ENCODE results near the gene ADORA2B. TPM values are rescaled to one million over a fixed set of nuclear protein-coding genes. Genes with fewer than 3 reads are reported as not detected.

ADORA2B gene
- total and polyA plus RNA-seq, 2 of the 4 experiments (the other 2 are of a cell fraction), result 5.2 to 5.5 TPM

GRCh38 chr17:15952916-15953790 is 8.2 kb downstream of the ADORA2B start:
- Histone ChIP-seq H3K36me3 (ENCODE audit: control insufficient read depth, insufficient read depth, low read length) (0 out of 2 replicates have a peak, but pooled peaks cover 2% of the 10 kb centered on the region), H4K5ac (ENCODE audit: low read depth, low read length) (no peak overlapping the region; the same call in 1 of the 2 replicates), H2BK15ac (ENCODE audit: low read depth, low read length) (no peak overlapping the region), H3K4ac (ENCODE audit: low read depth, low read length) (peak overlapping the region; percentile 70; the same call in 1 of the 2 replicates), H3K9me1 (ENCODE audit: insufficient read depth, low read length) (peaks cover 3% of the 10 kb centered on the region), H2AFZ (replicated peaks; ENCODE audit: low read length, poor library complexity) (no peak overlapping the region), H2BK20ac (ENCODE audit: low read depth, low read length) (no peak overlapping the region; the same call in 1 of the 2 replicates), H3K4me2 (ENCODE audit: low read depth, low read length) (no peak overlapping the region), H2BK120ac (ENCODE audit: low read depth, low read length) (peak overlapping the region; percentile 4; the same call in 1 of the 2 replicates), H3K4me3 (ENCODE audit: insufficient read depth, low read depth, low read length) (no peak overlapping the region), H3K23ac (ENCODE audit: low read depth, low read length) (no peak overlapping the region), H3K27ac (ENCODE audit: insufficient read depth, low read length) (no peak overlapping the region), H4K8ac (ENCODE audit: low read depth in 2 of 2, low read length in 2 of 2) (no peak overlapping the region), H3K56ac (ENCODE audit: extremely low read depth, insufficient read depth, low read length) (no peak overlapping the region), H3K14ac (replicated peaks; ENCODE audit: low read depth, low read length) (no peak overlapping the region; the same call in 1 of the 2 replicates), H4K20me1 (ENCODE audit: insufficient read depth, low read length) (no peaks in the 10 kb centered on the region), H3K4me1 (ENCODE audit: control insufficient read depth, insufficient read depth, low read length) (peaks cover 6% of the 10 kb centered on the region), H2BK5ac (ENCODE audit: low read depth, low read length, poor library complexity, severe bottlenecking) (no peak overlapping the region), H4K91ac (ENCODE audit: insufficient read depth, low read depth, low read length) (peak overlapping the region; percentile 19; the same call in 1 of the 2 replicates), H2AK5ac (ENCODE audit: low read depth, low read length) (peak overlapping the region; percentile 89; the same call in 1 of the 2 replicates), H3K18ac (ENCODE audit: low read depth, low read length) (no peak overlapping the region), H3K9ac (ENCODE audit: low read depth, low read length) (no peak overlapping the region), H3K9me3 (ENCODE audit: control insufficient read depth, insufficient read depth, low read length) (no peaks in the 10 kb centered on the region), H2AK9ac (replicated peaks; ENCODE audit: low read depth, low read length, poor library complexity) (no peak overlapping the region), H3K27me3 (ENCODE audit: control insufficient read depth, insufficient read depth, low read length) (no peaks in the 10 kb centered on the region), H3K79me1 (ENCODE audit: low read depth in 1 of 2, low read length in 2 of 2) (peaks cover 18 to 33% of the 10 kb centered on the region in 2 experiments; a peak in 3 of 4 replicates)
- POLR2A ChIA-PET (ENCODE audit: unreplicated experiment), result no interaction called here
- CTCF ChIA-PET, result interaction anchor here (0.6 kb wide), 1 partner anchor 75 kb away, joined by 3 read pairs; no protein-coding TSS in a partner anchor
- in situ Hi-C loops (cut with MboI; ENCODE audit: low sequenced_read_pairs), result loop anchor here (25.0 kb wide), 1 partner anchor 691 kb away; the partner anchor contains the start of gene PMP22
- dilution Hi-C loops (cut with HindIII; ENCODE audit: low sequenced_read_pairs, unreplicated experiment), result no loop called here
- 100% methylated on average over 5 of the region's 22 CpGs; no CpG with 5 or more reads in 1 of the 2 experiments for WGBS, 2 experiments (ENCODE audit: extremely low coverage in 2 of 2, insufficient read length in 1 of 2)
- intact Hi-C loops (cut with micrococcal nuclease), result no loop called here
- BruUV-seq (replicated peaks), result no TSS peak
- DNase-seq, result no peak
- no peak for ATAC-seq (ENCODE audit: low read depth)
- TF ChIP-seq MAFK (IDR thresholded peaks at IDR 0.05; ENCODE audit: low read depth, low read length), result 0 out of 2 replicates have a peak, but pooled peaks have one; percentile 21
- no peak for TF ChIP-seq SMC3 (IDR thresholded peaks at IDR 0.05; ENCODE audit: low read depth, low read length)

Data from IMR-90 (cell line).